ENCODE data around the gene SELENON. TPM values are rescaled to one million over a fixed set of nuclear protein-coding genes. Genes with fewer than 3 reads are reported as not detected.

The SELENON gene
- total and polyA plus RNA-seq, 4 donors = 35.9 to 88.8 (median 48.3) TPM

GRCh38 chr1:25845664-25846063 lies 45.7 kb downstream of the SELENON start:
- Histone ChIP-seq H3K36me3 (ENCODE audit: control insufficient read depth in 4 of 4, insufficient read depth in 4 of 4, low read length in 4 of 4) (no peaks in the 10 kb centered on the region), H3K9me3 (ENCODE audit: control insufficient read depth in 4 of 4, insufficient read depth in 3 of 4, low read length in 3 of 4) (no peaks in the 10 kb centered on the region), H3K9ac (ENCODE audit: insufficient read depth in 1 of 2, low read length in 2 of 2) (no peak overlapping the region), H3K27ac (ENCODE audit: low read depth in 1 of 2, low read length in 1 of 2) (no peak overlapping the region), H3K27me3 (ENCODE audit: control insufficient read depth in 3 of 3, insufficient read depth in 3 of 3, low read length in 2 of 3) (no peaks in the 10 kb centered on the region), H3K4me3 (no peak overlapping the region), H3K4me1 (ENCODE audit: control insufficient read depth in 5 of 5, insufficient read depth in 5 of 5, low read length in 5 of 5) (no peaks in the 10 kb centered on the region)
- no peak for ATAC-seq (ENCODE audit: insufficient read depth, low FRiP score)
- no peak for TF ChIP-seq CTCF (IDR thresholded peaks at IDR 0.05; ENCODE audit: control extremely low read depth, extremely low read depth)
- WGBS, 2 donors = 83 to 85% methylated on average over 5 of the region's 5 CpGs
- no peak for DNase-seq

DNA sequence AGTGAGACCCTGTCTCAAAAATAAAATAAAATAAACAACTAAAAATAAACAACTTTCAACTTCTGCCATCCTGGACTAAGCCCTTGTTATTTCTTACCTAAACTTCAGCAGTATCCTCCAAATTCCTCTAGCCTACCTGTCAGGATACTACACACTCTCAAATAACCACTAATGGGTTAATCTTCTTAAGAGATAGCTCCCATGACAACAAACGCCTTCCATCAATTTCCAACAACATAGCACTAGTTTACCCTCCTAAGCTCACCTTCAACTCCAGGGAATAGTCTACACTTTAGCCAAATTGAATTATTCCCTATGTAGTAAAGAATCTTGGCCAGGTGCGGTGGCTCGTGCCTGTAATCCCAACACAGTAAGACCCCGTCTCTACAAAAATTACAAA lies 47.9 kb downstream of the SELENON start:
- TF ChIP-seq CTCF (IDR thresholded peaks at IDR 0.05; ENCODE audit: control extremely low read depth, extremely low read depth) = no peak
- no peak overlapping the region for H3K4me3 ChIP-seq
- H3K9ac ChIP-seq (ENCODE audit: insufficient read depth in 1 of 2, low read length in 2 of 2) = no peak overlapping the region
- DNase-seq = no peak
- no peaks in the 10 kb centered on the region for H3K36me3 ChIP-seq (ENCODE audit: control insufficient read depth in 4 of 4, insufficient read depth in 4 of 4, low read length in 4 of 4)
- H3K27me3 ChIP-seq (ENCODE audit: control insufficient read depth in 3 of 3, insufficient read depth in 3 of 3, low read length in 2 of 3) = no peaks in the 10 kb centered on the region
- no peaks in the 10 kb centered on the region for H3K9me3 ChIP-seq (ENCODE audit: control insufficient read depth in 4 of 4, insufficient read depth in 3 of 4, low read length in 3 of 4)
- no peaks in the 10 kb centered on the region for H3K4me1 ChIP-seq (ENCODE audit: control insufficient read depth in 5 of 5, insufficient read depth in 5 of 5, low read length in 5 of 5)
- H3K27ac ChIP-seq (ENCODE audit: low read depth in 1 of 2, low read length in 1 of 2) = no peak overlapping the region
- ATAC-seq (ENCODE audit: insufficient read depth, low FRiP score) = no peak
- 80 to 88% methylated on average over 4 of the region's 4 CpGs for WGBS, 2 donors

GRCh38 chr1:25848531-25848930 lies 48.5 kb downstream of the SELENON start:
- Histone ChIP-seq H3K9ac (ENCODE audit: insufficient read depth in 1 of 2, low read length in 2 of 2) (no peak overlapping the region), H3K4me1 (ENCODE audit: control insufficient read depth in 5 of 5, insufficient read depth in 5 of 5, low read length in 5 of 5) (no peaks in the 10 kb centered on the region), H3K9me3 (ENCODE audit: control insufficient read depth in 4 of 4, insufficient read depth in 3 of 4, low read length in 3 of 4) (no peaks in the 10 kb centered on the region), H3K27ac (ENCODE audit: low read depth in 1 of 2, low read length in 1 of 2) (no peak overlapping the region), H3K4me3 (no peak overlapping the region), H3K36me3 (ENCODE audit: control insufficient read depth in 4 of 4, insufficient read depth in 4 of 4, low read length in 4 of 4) (no peaks in the 10 kb centered on the region), H3K27me3 (ENCODE audit: control insufficient read depth in 3 of 3, insufficient read depth in 3 of 3, low read length in 2 of 3) (no peaks in the 10 kb centered on the region)
- ATAC-seq (ENCODE audit: insufficient read depth, low FRiP score) (no peak), DNase-seq (no peak)
- WGBS, 2 donors = 89% methylated on average over 1 of the region's 1 CpG
- TF ChIP-seq CTCF (IDR thresholded peaks at IDR 0.05; ENCODE audit: control extremely low read depth, extremely low read depth) = no peak

- DNase-seq = no peak
- TF ChIP-seq CTCF (IDR thresholded peaks at IDR 0.05; ENCODE audit: control extremely low read depth, extremely low read depth) = no peak
- no peaks in the 10 kb centered on the region for H3K9me3 ChIP-seq (ENCODE audit: control insufficient read depth in 4 of 4, insufficient read depth in 3 of 4, low read length in 3 of 4)
- H3K9ac ChIP-seq (ENCODE audit: insufficient read depth in 1 of 2, low read length in 2 of 2) = no peak overlapping the region
- ATAC-seq (ENCODE audit: insufficient read depth, low FRiP score) = no peak
- H3K4me3 ChIP-seq = no peak overlapping the region
- H3K4me1 ChIP-seq (ENCODE audit: control insufficient read depth in 5 of 5, insufficient read depth in 5 of 5, low read length in 5 of 5) = peaks cover 0 to 8% (median 3%) of the 10 kb centered on the region in 5 donors
- no peaks in the 10 kb centered on the region for H3K27me3 ChIP-seq (ENCODE audit: control insufficient read depth in 3 of 3, insufficient read depth in 3 of 3, low read length in 2 of 3)
- WGBS, 2 donors = 92 to 93% methylated on average over 2 of the region's 2 CpGs
- no peaks in the 10 kb centered on the region for H3K36me3 ChIP-seq (ENCODE audit: control insufficient read depth in 4 of 4, insufficient read depth in 4 of 4, low read length in 4 of 4)
- H3K27ac ChIP-seq (ENCODE audit: low read depth in 1 of 2, low read length in 1 of 2) = no peak overlapping the region
Observed at GRCh38 chr1:25854554-25854953, 54.6 kb downstream of the SELENON start.
